GM19397 (cell line): ENCODE measurements around the gene ADGRE1.

Experiments used
- ATAC-seq: cut with Tn5 transposase; IDR thresholded peaks from one replicate; pipeline ENCODE4 v1.9.1; 2021; ENCODE audit warnings: mild to moderate bottlenecking, moderate library complexity; ENCODE audit not compliant: unreplicated experiment

Gene ADGRE1

DNA sequence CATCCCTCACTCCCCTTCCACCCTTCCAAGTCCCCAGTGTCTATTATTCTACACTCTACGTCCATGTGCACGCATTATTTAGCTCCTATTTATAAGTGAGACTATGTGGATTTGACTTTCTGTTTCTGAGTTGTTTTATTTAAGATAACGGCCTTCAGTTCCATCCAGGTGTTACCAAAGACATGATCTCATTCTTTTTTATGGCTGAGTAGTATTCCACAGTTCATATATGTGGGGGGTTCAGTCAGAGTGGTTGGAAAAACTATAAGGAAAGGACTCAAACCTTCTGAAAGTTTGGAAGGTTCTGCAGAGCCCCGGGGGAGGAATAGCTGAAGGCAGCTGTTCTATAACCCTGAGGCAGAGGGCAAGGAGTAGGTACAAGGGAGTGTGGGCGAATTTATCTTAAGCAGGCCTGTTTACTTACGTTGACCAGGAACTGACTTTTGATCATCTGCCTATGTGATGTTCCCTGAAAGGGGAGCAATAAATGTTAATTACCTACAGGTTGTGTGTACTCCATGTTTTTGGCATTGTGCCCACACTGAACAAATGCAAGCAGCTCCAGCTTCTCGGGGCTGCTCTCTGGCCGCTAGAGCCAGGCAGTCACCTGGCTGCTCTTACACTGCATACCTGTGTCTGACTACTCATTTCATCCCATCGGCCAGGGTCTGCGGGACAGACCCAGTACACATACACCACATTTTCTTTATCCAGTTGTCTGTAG is 13.5 kb upstream of the ADGRE1 start:
- ATAC-seq = no peak

DNA sequence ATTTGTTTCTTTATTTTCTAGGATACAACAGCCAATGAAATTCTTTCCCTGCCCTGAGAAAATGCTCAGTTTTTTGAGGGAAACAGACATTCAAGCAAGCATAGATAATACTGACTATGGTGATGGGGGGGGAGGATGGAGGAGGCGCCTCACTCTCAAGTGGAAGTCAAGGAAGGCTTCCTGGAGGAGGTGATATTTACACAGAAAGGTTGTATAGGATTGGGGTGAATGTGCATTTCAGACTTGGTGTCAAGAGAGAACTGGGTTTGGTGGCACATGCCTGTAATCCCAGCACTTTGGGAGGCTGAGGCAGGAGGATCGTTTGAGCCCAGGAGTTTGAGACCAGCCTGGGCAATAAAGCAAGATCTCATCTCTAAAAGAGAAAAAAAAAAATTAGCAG is 12.2 kb upstream of the ADGRE1 start:
- ATAC-seq = no peak

DNA sequence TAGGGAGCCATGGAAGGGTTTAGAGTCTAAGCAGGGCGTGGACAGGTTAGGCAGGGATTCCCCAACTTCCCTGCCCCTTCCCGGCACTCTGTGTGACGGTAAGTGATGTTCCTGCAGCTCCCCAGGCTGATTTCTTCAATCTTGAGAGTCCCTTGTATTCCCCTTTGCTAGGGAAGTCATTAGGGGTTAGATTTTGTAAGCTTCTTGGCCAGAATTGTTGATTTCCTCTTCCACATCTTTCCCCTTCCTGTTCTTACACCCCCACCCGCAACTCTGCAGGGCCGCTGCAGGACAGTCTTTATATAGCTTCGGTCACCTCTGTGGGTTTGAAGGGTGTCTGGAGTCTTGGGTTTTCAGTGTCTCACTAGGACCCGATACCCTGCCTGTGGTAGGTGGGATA is 10.6 kb upstream of the ADGRE1 start:
- no peak for ATAC-seq

DNA sequence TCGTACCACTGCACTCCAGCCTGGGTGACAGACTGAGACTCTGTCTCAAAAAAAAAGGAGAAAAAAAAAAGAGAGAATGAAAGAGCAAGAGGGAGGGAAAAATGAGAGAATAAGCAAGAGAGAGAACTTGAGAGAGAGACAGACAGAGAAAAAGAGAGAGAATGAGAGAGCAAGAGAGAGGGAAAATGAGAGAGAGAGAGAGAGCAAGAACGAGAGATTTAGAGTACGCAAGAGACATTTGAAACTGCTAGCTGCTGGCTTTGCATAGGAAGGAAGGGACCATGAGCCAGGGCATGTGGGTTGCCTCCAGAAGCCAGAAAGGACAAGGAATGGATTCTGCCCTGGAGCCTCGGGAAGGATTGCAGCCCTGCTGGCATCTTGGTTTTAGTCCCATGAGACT is 9.6 kb upstream of the ADGRE1 start:
- ATAC-seq = no peak

DNA sequence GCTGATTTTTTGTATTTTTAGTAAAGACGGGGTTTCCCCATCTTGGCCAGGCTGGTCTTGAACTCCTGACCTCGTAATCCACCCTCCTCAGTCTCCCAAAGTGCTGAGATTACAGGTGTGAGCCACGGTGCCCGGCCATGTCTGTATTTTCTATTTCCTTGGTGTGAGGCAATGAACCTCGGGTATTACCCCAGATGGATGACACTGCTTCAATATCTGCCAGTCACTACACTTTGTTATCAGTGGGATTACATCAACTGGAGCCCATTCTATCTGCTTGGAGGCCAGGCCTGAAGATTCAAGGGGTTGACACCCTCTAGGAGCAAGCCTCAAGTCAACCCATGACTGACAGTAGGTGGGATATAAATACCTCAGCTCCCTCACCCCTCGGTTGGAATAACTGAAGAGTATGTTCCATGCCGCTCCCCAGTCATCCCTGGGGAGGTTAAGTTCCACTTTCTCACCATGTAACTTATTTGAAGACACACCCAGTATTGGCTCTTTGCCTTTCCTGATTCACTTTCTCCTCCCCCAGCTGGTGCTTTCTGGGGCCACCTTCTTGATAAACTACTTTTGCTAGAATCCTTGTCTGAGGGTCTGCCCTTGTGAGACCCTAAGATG is 992 bp upstream of the ADGRE1 start:
- ATAC-seq = no peak

DNA sequence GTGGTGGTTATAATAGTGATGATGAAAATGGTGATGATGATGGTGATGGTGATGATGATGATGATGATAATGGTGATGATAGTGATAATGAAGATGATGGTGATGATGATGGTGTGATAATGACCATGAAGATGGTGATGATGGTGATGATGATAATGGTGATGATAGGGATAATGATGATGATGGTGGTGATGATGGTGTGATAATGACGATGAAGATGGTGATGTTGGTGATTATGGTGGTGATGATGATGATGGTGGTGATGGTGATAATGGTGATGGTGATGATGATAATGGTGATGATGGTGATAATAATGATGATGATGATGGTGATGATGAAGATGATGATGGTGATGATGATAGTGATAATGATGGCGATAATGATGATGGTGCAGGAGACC is 1.6 kb downstream of the ADGRE1 start:
- no peak for ATAC-seq

DNA sequence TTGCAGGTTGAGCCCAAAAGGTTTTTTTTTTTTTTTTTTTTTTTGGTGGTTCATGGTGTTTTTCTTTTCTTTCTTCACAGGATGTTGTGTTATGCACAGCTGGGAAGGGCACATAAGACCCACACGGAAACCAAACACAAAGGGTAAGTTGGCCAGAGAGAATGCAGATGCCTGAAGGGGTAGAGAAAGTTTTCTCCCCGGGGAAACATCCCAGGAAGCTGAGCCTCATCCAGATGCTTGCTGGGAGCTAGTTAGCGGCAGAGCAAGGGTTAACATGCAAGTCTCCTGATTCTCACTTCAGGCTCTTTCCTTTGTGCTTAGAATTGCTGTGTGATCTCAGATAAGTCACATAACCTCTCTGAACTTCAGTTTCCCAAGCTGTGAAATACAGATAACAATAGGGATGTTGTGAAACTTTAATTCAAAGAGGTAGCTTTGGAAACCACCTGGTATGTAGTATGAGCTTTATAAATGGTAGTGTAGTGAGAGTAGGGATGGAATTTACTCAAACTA is 3.1 kb downstream of the ADGRE1 start:
- no peak for ATAC-seq

DNA sequence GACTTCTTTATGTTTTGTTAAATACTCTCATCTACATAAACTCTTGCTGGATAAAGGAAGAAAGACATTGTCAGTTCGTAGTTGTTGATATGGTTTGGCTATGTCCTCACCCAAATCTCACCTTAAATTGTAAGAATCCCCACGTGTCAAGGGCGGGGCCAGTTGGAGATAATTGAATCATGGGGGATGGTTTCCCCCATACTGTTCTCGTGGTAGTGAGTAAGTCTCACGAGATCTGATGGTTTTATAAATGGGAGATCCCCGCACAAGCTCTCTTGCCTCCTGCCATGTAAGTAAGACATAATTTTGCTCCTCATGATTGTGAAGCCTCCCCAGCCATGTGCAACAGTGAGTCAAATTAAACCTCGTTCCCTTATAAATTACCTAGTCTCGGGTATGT is 3.6 kb downstream of the ADGRE1 start:
- no peak for ATAC-seq

DNA sequence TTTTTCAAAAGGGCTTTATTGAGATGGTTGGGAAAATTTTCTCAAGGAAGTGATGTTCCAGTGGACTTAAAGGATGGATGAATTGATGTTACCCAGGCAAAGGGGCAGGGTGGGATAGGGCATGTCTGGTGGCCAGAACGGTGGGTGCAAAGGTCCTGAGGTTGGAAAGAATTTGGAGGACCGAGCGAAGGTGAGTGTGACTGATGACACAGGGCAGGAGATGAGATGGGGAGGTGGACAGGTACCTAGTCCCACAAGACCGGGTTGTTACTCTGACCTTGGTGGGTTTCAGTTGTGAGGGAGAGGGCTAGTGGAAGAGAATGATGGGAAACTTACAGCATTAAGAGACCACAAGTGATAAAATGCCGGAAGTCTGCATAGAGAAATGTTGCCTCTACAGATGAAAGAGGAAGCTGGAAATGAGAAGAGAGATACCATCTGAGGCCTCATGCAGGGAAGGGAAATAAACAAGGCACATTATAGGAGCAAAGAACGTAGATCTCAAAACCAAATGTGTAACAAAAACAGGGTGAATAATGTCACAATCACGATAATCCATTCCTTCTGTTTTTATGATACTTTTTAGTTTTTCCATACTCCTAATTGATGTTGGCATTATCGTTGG is 4.5 kb downstream of the ADGRE1 start:
- ATAC-seq = no peak

DNA sequence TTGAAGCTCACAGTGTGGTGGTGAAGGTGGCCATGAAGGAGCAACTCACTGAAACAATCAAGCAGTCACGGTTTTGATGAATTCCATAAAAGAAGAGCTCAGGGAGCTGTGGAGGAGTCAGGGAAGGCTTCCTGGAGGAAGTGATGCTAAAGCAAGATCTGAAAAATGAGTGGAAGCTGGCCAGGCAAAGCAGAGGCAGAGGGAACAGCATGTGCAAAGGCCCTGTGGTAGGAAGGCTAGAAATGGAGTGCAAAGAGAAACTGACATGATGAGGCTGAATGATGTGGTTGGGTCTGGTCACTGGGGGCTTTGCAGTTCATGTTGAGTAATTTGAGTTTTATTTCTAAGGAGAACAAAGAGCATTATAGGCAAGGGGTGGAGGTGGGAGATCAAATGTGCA is 6.9 kb downstream of the ADGRE1 start:
- no peak for ATAC-seq

DNA sequence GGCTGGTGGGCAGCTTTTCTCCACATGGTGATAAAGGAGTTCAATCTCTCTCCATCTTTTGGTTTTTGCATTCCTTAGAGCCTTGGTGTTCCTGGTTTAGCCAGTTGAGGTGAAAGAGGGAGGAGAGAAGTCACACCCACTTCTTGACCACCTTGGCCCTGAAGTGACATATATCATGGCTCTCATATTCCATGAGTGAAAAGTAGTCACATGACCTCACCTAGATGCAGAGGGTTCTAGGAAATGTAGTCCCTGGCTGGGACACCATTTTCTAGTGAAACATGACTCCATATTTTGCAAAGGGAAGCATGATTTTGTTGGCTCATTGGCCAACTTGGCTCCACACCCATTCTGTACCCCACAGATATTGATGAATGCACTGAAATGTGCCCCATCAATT is 16.1 kb downstream of the ADGRE1 start:
- ATAC-seq = no peak

DNA sequence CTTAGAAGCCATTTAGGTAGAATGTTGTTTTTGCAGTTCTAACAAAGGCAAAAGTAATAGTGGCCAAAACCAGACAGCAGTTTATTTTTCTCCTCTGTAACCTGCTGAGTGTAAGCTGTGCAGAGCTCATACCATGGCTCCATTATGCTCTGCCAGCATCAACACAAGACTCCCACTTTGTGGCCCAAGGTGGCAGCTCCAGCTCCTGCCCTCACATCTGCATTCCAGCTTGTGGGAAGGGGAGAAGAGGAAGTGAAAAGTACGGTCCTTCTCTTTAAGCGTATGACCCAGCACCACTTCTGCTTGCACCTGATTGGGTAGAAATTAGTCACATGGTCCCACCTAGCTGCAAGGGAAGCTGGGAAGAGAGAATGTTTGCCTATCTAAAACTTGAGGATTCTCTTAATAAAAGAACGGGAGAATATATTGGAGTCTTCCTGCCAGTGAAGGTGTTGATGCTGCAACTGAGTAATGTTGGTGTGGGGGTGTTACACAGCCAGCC is 19.2 kb downstream of the ADGRE1 start:
- ATAC-seq = no peak

DNA sequence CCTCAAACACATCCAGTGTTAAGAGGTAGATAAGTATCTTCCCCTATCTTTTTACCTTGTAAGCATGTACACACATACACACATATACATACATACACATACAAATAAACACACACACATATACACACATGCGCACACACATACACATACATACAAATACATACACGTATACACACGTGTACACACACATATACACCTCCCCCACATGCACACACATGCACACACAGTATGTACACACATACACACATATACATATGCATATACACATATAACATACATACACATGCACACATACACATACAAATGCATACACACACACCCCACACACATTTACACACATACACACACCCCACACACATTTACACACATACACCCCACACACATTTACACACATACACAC is 24.1 kb downstream of the ADGRE1 start:
- ATAC-seq = no peak

DNA sequence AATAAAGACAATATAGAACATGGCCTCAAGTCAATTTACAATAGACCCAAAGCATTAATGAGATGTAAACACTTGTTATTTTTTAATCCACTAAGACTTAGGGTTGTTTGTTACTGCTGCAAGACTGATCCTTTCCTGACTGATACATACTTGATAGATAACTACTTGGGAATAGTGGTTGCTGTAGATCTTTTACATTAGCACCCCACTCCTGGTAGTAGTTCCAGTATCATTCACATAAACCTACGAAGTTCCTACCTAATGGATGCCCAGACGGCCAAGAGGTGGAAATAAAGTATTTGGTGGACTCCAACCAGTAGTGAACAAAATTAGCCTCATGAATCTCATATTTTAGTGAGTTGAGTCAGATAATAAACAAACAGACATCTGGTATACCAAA is 26.9 kb downstream of the ADGRE1 start:
- ATAC-seq = no peak

DNA sequence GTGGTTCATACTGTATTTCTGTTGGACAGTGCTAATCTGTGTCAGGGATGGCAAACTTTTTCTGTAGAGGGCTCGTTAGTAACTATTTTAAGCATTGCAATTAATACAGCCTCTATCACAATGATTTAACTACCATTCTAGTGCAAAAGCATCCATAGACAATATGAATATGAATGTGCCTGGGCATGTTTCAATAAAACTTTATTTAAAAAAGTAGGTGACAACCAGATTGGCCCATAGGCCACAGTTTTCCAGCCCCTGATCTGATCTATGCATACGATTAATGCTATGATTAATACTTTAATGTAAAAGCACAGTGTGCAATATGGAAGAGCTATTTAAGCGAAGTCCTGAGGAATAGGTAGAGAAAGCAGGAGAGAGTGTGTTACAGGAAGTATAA is 29.6 kb downstream of the ADGRE1 start:
- ATAC-seq = no peak

DNA sequence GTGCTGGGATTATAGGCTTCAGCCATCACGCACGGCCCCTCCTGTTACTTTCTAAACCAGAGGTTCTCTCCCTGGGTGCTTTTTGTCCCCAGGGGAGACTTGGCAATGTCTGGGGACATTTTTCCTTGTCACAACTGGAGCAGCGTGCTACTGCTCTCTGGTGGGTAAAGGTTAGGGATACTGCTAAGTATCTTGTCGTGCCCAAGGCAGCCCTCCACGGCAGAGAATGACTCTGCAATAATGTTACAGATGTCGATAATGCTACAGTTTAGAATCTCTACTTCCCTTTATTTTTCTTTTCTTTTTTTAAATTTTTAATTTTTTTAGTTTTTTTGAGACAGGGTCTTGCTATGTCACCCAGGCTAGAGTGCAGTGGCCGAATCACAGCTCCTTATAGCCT is 38.0 kb downstream of the ADGRE1 start:
- no peak for ATAC-seq

DNA sequence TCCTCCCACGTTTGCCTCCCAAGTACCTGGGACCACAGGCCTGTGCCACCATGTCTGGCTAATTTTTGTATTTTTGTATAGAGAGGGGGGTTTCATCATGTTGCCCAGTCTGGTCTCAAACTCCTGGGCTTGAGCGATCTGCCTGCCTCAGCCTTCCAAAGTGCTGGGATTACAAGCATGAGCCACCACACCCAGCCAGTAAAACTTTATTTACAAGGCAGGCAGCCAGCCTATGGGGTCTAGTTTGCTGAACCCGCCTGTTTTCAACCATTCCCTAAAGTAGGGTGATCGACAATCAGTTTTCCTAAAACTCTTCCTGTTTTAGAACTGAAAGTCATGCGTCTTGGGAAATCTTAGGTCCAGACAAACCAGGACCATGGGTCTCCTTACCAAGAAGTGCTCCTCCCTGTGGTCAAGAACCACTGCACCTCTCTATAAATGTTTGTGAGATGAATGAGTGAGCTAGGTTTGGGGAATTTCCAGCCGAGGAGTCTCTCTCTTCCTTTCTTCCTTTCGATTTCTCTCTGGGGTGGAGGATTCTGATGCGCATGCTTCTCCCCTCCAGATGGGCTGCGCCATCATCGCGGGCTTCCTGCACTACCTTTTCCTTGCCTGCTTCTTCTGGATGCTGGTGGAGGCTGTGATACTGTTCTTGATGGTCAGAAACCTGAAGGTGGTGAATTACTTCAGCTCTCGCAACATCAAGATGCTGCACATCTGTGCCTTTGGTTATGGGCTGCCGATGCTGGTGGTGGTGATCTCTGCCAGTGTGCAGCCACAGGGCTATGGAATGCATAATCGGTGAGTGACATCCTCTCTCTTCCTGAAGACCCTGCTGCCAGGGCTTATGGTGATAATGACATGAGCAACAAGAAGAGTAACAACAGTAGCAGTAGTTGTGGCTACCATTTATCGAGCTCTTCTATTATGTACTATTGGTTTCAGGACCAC is 38.7 kb downstream of the ADGRE1 start:
- ATAC-seq = no peak

DNA sequence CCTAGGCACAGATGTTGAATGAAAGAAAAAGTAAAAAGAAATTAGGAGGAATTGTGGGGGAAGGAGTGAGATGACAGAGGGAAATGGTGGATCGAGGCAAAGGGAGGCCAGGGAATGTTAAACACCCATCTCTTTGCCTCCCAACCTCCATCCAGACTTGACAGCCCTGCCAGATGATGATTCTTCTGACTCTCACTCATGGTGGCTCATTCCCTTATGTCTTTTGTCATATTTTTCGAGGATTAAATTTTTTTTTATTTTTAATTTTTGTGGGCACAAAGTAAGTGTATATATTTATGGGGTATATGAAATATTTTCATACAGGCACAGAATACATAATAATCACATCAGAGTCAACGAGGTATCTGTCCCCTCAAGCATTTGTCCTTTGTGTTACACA is 42.8 kb downstream of the ADGRE1 start:
- no peak for ATAC-seq

DNA sequence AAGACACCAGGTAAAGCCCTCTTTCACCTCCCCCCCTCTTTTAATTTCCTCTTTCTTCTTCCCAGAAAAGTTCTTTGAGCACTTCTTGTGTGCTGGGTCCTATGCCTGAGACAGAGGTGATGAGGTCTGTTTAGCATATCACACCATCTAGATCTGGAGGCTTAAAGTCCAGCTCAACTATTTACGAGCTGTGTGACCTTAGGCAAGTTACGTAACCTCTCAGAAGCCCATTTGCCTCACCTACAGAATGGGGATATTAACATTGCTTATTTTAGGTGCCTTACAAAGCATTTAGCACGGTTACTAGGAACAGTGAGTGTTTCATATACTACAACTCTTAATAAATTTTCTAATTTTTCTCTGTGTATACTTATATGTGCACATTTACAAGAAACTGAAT is 47.7 kb downstream of the ADGRE1 start:
- ATAC-seq = no peak

DNA sequence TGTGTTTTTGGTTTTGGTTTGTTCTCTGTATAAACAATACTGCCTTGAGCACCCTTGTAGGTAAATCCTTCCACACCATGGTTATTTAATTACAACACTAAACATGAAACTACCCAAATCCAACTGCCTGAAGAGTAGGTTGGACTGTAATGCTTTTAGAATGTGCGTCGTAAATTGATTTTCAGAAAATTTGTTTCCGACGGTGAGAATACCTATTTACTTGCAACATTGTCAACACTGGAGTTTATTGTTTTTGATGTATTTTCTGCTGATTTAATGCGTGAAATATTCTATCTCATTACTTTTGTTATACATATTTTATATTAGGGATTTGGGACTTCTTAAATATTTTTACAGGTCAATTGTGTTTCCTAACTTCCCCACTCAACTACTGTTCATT is 48.2 kb downstream of the ADGRE1 start:
- no peak for ATAC-seq

DNA sequence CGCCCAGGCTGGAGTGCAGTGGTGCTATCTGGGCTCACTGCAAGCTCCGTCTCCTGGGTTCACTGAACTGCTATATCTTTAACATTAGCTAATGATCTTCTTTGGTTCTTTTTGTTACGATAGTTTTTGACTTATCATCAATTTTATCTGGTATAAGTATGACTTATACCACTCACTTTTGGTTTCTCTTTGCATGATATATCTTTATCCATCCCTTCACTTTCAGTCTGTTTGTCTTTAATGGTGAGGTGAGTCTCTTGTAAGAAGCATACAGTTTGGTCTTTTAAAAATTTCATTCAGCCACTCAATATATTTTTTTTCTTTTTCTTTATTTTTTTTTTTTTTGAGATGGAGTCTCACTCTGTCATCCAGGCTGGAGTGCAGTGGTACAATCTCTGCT is 58.4 kb downstream of the ADGRE1 start:
- ATAC-seq = no peak
